Measurements from ENCODE around the gene NCOR2.

- TF ChIP-seq POLR2A (IDR thresholded peaks at IDR 0.05; ENCODE audit: extremely low read depth, insufficient read length) (no peak), CTCF (IDR thresholded peaks at IDR 0.05; ENCODE audit: low read depth, low read length) (no peak), MAX (IDR thresholded peaks at IDR 0.05; ENCODE audit: low read depth, low read length) (no peak), MYC (IDR thresholded peaks at IDR 0.05; ENCODE audit: low read depth, low read length) (no peak)
These were observed 41.0 kb upstream of the NCOR2 start for GRCh38 chr12:124608450-124608870.

Data from NB4 (cell line).